GM18498 (cell line): ENCODE measurements around the gene RAB25.
A peak's percentile ranks its signal among the peaks of the same experiment; 100 is the strongest.
"Not testable (repeated sequence)": the region's sequence is repeated elsewhere in the genome, so short reads cannot be mapped to it uniquely, and the experiment has no call there.

Source experiments
- ATAC-seq: cut with Tn5 transposase; IDR thresholded peaks from one replicate; pipeline ENCODE4 v1.9.1; 2021; ENCODE audit warnings: mild to moderate bottlenecking, moderate library complexity; ENCODE audit not compliant: unreplicated experiment

Gene RAB25

GRCh38 chr1:156060937-156061636, at the start of gene RAB25:
TSS of gene RAB25 (plus strand) at chr1:156061160. CDS start at chr1:156061401, 241 bp downstream.
- no peak for ATAC-seq

GRCh38 chr1:156012051-156012817, 48.7 kb upstream of the RAB25 start:
- peak; percentile 81 for ATAC-seq

GRCh38 chr1:156014829-156015228, 46.1 kb upstream of the RAB25 start:
- ATAC-seq = no peak

GRCh38 chr1:156019946-156020292, 41.0 kb upstream of the RAB25 start:
- ATAC-seq = no peak

- ATAC-seq = peak; percentile 93
Measured at GRCh38 chr1:156020293-156021092, 40.5 kb upstream of the RAB25 start, which contains the start of gene SSR2. TSS of gene SSR2 (minus strand) at chr1:156020951. CDS start at chr1:156020167, 784 bp downstream.

GRCh38 chr1:156021093-156021428, 39.9 kb upstream of the RAB25 start:
- no peak for ATAC-seq

GRCh38 chr1:156021954-156022353, 39.0 kb upstream of the RAB25 start:
- ATAC-seq = no peak

GRCh38 chr1:156024801-156025200, 36.2 kb upstream of the RAB25 start:
- ATAC-seq = no peak

- ATAC-seq = no peak
Measured at GRCh38 chr1:156025876-156026275, 35.1 kb upstream of the RAB25 start.

- no peak for ATAC-seq
Measured at GRCh38 chr1:156026588-156026987, 34.4 kb upstream of the RAB25 start.

- no peak for ATAC-seq
Measured at GRCh38 chr1:156033011-156033410, 27.9 kb upstream of the RAB25 start.

- not testable (repeated sequence) for ATAC-seq
Measured at GRCh38 chr1:156034991-156035390, 26.0 kb upstream of the RAB25 start.

- ATAC-seq = no peak
Measured at GRCh38 chr1:156042828-156043227, 18.1 kb upstream of the RAB25 start.

GRCh38 chr1:156045076-156045475, 15.9 kb upstream of the RAB25 start:
- no peak for ATAC-seq

- no peak for ATAC-seq
Measured at GRCh38 chr1:156048663-156049258, 12.2 kb upstream of the RAB25 start.

- no peak for ATAC-seq
Measured at GRCh38 chr1:156050376-156050775, 10.6 kb upstream of the RAB25 start.

- ATAC-seq = no peak
Measured at GRCh38 chr1:156051011-156051725, 9.8 kb upstream of the RAB25 start.

GRCh38 chr1:156052862-156053767, 7.8 kb upstream of the RAB25 start:
- ATAC-seq = no peak

GRCh38 chr1:156053768-156054499, 7.0 kb upstream of the RAB25 start, which contains the start of gene UBQLN4:
TSS of gene UBQLN4 (minus strand) at chr1:156053798. CDS start at chr1:156053701, 97 bp downstream.
- peak; percentile 61 for ATAC-seq
